Measurements from ENCODE around the gene SELL.

GRCh38 chr1:169741666-169742394 is 30.4 kb upstream of the SELL start:
- TF ChIP-seq, protein P1, sequence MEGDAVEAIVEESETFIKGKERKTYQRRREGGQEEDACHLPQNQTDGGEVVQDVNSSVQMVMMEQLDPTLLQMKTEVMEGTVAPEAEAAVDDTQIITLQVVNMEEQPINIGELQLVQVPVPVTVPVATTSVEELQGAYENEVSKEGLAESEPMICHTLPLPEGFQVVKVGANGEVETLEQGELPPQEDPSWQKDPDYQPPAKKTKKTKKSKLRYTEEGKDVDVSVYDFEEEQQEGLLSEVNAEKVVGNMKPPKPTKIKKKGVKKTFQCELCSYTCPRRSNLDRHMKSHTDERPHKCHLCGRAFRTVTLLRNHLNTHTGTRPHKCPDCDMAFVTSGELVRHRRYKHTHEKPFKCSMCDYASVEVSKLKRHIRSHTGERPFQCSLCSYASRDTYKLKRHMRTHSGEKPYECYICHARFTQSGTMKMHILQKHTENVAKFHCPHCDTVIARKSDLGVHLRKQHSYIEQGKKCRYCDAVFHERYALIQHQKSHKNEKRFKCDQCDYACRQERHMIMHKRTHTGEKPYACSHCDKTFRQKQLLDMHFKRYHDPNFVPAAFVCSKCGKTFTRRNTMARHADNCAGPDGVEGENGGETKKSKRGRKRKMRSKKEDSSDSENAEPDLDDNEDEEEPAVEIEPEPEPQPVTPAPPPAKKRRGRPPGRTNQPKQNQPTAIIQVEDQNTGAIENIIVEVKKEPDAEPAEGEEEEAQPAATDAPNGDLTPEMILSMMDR (IDR thresholded peaks at IDR 0.05; ENCODE audit: low read length) = no peak
- no peak for TF ChIP-seq EZH2 (IDR thresholded peaks at IDR 0.05; ENCODE audit: borderline replicate concordance, low read length)
